ENCODE data around the gene PTPRF. TPM values are rescaled to one million over a fixed set of nuclear protein-coding genes. Genes with fewer than 3 reads are reported as not detected.

The PTPRF gene
- total and polyA plus RNA-seq, 4 donors: 40.0 to 160 (median 92.1) TPM

- Histone ChIP-seq H3K4me1 (ENCODE audit: control insufficient read depth in 5 of 5, insufficient read depth in 5 of 5, low read length in 5 of 5) (peaks cover 0 to 18% (median 0%) of the 10 kb centered on the region in 5 donors), H3K4me3 (no peak overlapping the region), H3K36me3 (ENCODE audit: control insufficient read depth in 4 of 4, insufficient read depth in 4 of 4, low read length in 4 of 4) (no peaks in the 10 kb centered on the region), H3K9ac (ENCODE audit: insufficient read depth in 1 of 2, low read length in 2 of 2) (no peak overlapping the region), H3K27me3 (ENCODE audit: control insufficient read depth in 3 of 3, insufficient read depth in 3 of 3, low read length in 2 of 3) (no peaks in the 10 kb centered on the region), H3K9me3 (ENCODE audit: control insufficient read depth in 4 of 4, insufficient read depth in 3 of 4, low read length in 3 of 4) (peaks cover 0 to 2% (median 0%) of the 10 kb centered on the region in 4 donors), H3K27ac (ENCODE audit: low read depth in 1 of 2, low read length in 1 of 2) (no peak overlapping the region)
- 68 to 87% methylated on average over 2 of the region's 2 CpGs for WGBS, 2 donors
- no peak for TF ChIP-seq CTCF (IDR thresholded peaks at IDR 0.05; ENCODE audit: control extremely low read depth, extremely low read depth)
- DNase-seq (no peak), ATAC-seq (ENCODE audit: insufficient read depth, low FRiP score) (no peak)
Observed at GRCh38 chr1:43484367-43484766, 46.3 kb upstream of the PTPRF start.

GRCh38 chr1:43488165-43488564, 42.5 kb upstream of the PTPRF start:
- no peak for TF ChIP-seq CTCF (IDR thresholded peaks at IDR 0.05; ENCODE audit: control extremely low read depth, extremely low read depth)
- Histone ChIP-seq H3K4me3 (no peak overlapping the region), H3K9ac (ENCODE audit: insufficient read depth in 1 of 2, low read length in 2 of 2) (no peak overlapping the region), H3K36me3 (ENCODE audit: control insufficient read depth in 4 of 4, insufficient read depth in 4 of 4, low read length in 4 of 4) (no peaks in the 10 kb centered on the region), H3K9me3 (ENCODE audit: control insufficient read depth in 4 of 4, insufficient read depth in 3 of 4, low read length in 3 of 4) (peaks cover 0 to 7% (median 2%) of the 10 kb centered on the region in 4 donors), H3K4me1 (ENCODE audit: control insufficient read depth in 5 of 5, insufficient read depth in 5 of 5, low read length in 5 of 5) (peaks cover 0 to 4% (median 0%) of the 10 kb centered on the region in 5 donors), H3K27me3 (ENCODE audit: control insufficient read depth in 3 of 3, insufficient read depth in 3 of 3, low read length in 2 of 3) (no peaks in the 10 kb centered on the region), H3K27ac (ENCODE audit: low read depth in 1 of 2, low read length in 1 of 2) (no peak overlapping the region)
- WGBS, 2 donors: 83 to 87% methylated on average over 1 of the region's 1 CpG
- ATAC-seq (ENCODE audit: insufficient read depth, low FRiP score) (no peak), DNase-seq (no peak)

- TF ChIP-seq CTCF (IDR thresholded peaks at IDR 0.05; ENCODE audit: control extremely low read depth, extremely low read depth): no peak
- no peak overlapping the region for H3K27ac ChIP-seq (ENCODE audit: low read depth in 1 of 2, low read length in 1 of 2)
- H3K4me3 ChIP-seq: no peak overlapping the region
- no peaks in the 10 kb centered on the region for H3K27me3 ChIP-seq (ENCODE audit: control insufficient read depth in 3 of 3, insufficient read depth in 3 of 3, low read length in 2 of 3)
- peaks cover 0 to 7% (median 2%) of the 10 kb centered on the region in 4 donors for H3K9me3 ChIP-seq (ENCODE audit: control insufficient read depth in 4 of 4, insufficient read depth in 3 of 4, low read length in 3 of 4)
- WGBS, 2 donors: 100% methylated on average over 1 of the region's 1 CpG
- H3K36me3 ChIP-seq (ENCODE audit: control insufficient read depth in 4 of 4, insufficient read depth in 4 of 4, low read length in 4 of 4): no peaks in the 10 kb centered on the region
- DNase-seq (no peak), ATAC-seq (ENCODE audit: insufficient read depth, low FRiP score) (no peak)
- H3K9ac ChIP-seq (ENCODE audit: insufficient read depth in 1 of 2, low read length in 2 of 2): no peak overlapping the region
- H3K4me1 ChIP-seq (ENCODE audit: control insufficient read depth in 5 of 5, insufficient read depth in 5 of 5, low read length in 5 of 5): peaks cover 0 to 16% (median 0%) of the 10 kb centered on the region in 5 donors
Observed at GRCh38 chr1:43491061-43491460, 39.6 kb upstream of the PTPRF start.

- TF ChIP-seq CTCF (IDR thresholded peaks at IDR 0.05; ENCODE audit: control extremely low read depth, extremely low read depth): no peak
- Histone ChIP-seq H3K4me1 (ENCODE audit: control insufficient read depth in 5 of 5, insufficient read depth in 5 of 5, low read length in 5 of 5) (peaks cover 0 to 16% (median 0%) of the 10 kb centered on the region in 5 donors), H3K27ac (ENCODE audit: low read depth in 1 of 2, low read length in 1 of 2) (no peak overlapping the region), H3K36me3 (ENCODE audit: control insufficient read depth in 4 of 4, insufficient read depth in 4 of 4, low read length in 4 of 4) (no peaks in the 10 kb centered on the region), H3K9ac (ENCODE audit: insufficient read depth in 1 of 2, low read length in 2 of 2) (no peak overlapping the region), H3K9me3 (ENCODE audit: control insufficient read depth in 4 of 4, insufficient read depth in 3 of 4, low read length in 3 of 4) (peaks cover 0 to 7% (median 2%) of the 10 kb centered on the region in 4 donors), H3K4me3 (no peak overlapping the region), H3K27me3 (ENCODE audit: control insufficient read depth in 3 of 3, insufficient read depth in 3 of 3, low read length in 2 of 3) (no peaks in the 10 kb centered on the region)
- ATAC-seq (ENCODE audit: insufficient read depth, low FRiP score) (no peak), DNase-seq (peak; percentile 45 to 86 (median 69))
- 53 to 55% methylated on average over 2 of the region's 2 CpGs for WGBS, 2 donors
Observed at GRCh38 chr1:43492826-43493225, 37.9 kb upstream of the PTPRF start.
